ENCODE measurements around the gene PRDM1.

Gene PRDM1

GRCh38 chr6:106077881-106078280 lies 8.3 kb upstream of the PRDM1 start:
- no peak overlapping the region for H3K27ac ChIP-seq (ENCODE audit: extremely low read depth, low read depth, low read length)
- POLR2A ChIA-PET: no interaction called here
- H3K36me3 ChIP-seq (ENCODE audit: control insufficient read depth in 2 of 2, insufficient read depth in 1 of 2, low read length in 2 of 2): no peaks in the 10 kb centered on the region
- H3K4me3 ChIP-seq (ENCODE audit: low read depth, low read length): no peak overlapping the region
- CTCF ChIA-PET: interaction anchor here (1.3 kb wide), 1 partner anchor 16 kb away, joined by 3 read pairs; no protein-coding TSS in a partner anchor
- TF ChIP-seq FEZF1 (tag by site-specific recombination; IDR thresholded peaks at IDR 0.05) (0 out of 2 replicates have a peak, but pooled peaks have one; percentile 32), PRDM6 (tag by site-specific recombination; IDR thresholded peaks at IDR 0.05) (peak; percentile 73; the same call in 1 of the 2 replicates), ZBTB8A (tag by site-specific recombination; IDR thresholded peaks at IDR 0.05) (0 out of 2 replicates have a peak, but pooled peaks have one; percentile 12), ZNF514 (tag by site-specific recombination; IDR thresholded peaks at IDR 0.05) (no peak), TRIM28 (IDR thresholded peaks at IDR 0.05; ENCODE audit: borderline replicate concordance, low read length) (peak; percentile 93), ZNF629 (tag by site-specific recombination; IDR thresholded peaks at IDR 0.05) (peak; percentile 49; the same call in 1 of the 2 replicates), WT1 (tag by site-specific recombination; IDR thresholded peaks at IDR 0.05) (0 out of 2 replicates have a peak, but pooled peaks have one; percentile 40), OSR2 (tag by site-specific recombination; IDR thresholded peaks at IDR 0.05) (peak; percentile 77; the same call in 1 of the 2 replicates), PBX3 (CRISPR knock-in tag; IDR thresholded peaks at IDR 0.05) (no peak), ZIC2 (tag by site-specific recombination; IDR thresholded peaks at IDR 0.05) (0 out of 2 replicates have a peak, but pooled peaks have one; percentile 19), ZNF777 (tag by site-specific recombination; IDR thresholded peaks at IDR 0.05; ENCODE audit: borderline replicate concordance) (no peak), ZFP3 (tag by site-specific recombination; IDR thresholded peaks at IDR 0.05; ENCODE audit: low read depth) (no peak), BCL11B (tag by site-specific recombination; IDR thresholded peaks at IDR 0.05; ENCODE audit: low read depth) (no peak), PRDM1 (tag by site-specific recombination; IDR thresholded peaks at IDR 0.05) (no peak), ATF2 (tag by site-specific recombination; IDR thresholded peaks at IDR 0.05; ENCODE audit: low read depth) (peak; percentile 29; the same call in 1 of the 2 replicates)
- H3K9me3 ChIP-seq (ENCODE audit: control insufficient read depth, insufficient read depth, low read depth, low read length): no peaks in the 10 kb centered on the region
- peaks cover 5% of the 10 kb centered on the region; the same call in 1 of the 2 replicates for H3K4me1 ChIP-seq (ENCODE audit: control insufficient read depth, insufficient read depth, low read length)

GRCh38 chr6:106079961-106080762 lies 6.0 kb upstream of the PRDM1 start:
- H3K36me3 ChIP-seq (ENCODE audit: control insufficient read depth in 2 of 2, insufficient read depth in 1 of 2, low read length in 2 of 2): no peaks in the 10 kb centered on the region
- no peaks in the 10 kb centered on the region for H3K9me3 ChIP-seq (ENCODE audit: control insufficient read depth, insufficient read depth, low read depth, low read length)
- ChIA-PET CTCF (interaction anchor here (0.6 to 1.3 kb wide), 4 partner anchors 85 to 355 kb away, joined by 3 to 5 read pairs (median 3); no protein-coding TSS in a partner anchor), POLR2A (interaction anchor here (1.1 kb wide), 1 partner anchor 88 kb away, joined by 6 read pairs; no protein-coding TSS in a partner anchor)
- no peak overlapping the region for H3K4me3 ChIP-seq (ENCODE audit: low read depth, low read length)
- peak; percentile 94 for TF ChIP-seq SCRT2 (tag by site-specific recombination; IDR thresholded peaks at IDR 0.05)
- peak; percentile 46; the same call in 1 of the 2 replicates for TF ChIP-seq ZBTB17 (tag by site-specific recombination; IDR thresholded peaks at IDR 0.05)
- TF ChIP-seq ZNF549 (tag by site-specific recombination; IDR thresholded peaks at IDR 0.05): no peak
- H3K27ac ChIP-seq (ENCODE audit: extremely low read depth, low read depth, low read length): no peak overlapping the region
- H3K4me1 ChIP-seq (ENCODE audit: control insufficient read depth, insufficient read depth, low read length): peaks cover 8% of the 10 kb centered on the region
